IPS-18a (cell line): ENCODE data around the gene POM121C.
"Not testable (repeated sequence)": the region's sequence is repeated elsewhere in the genome, so short reads cannot be mapped to it uniquely, and the experiment has no call there.

ENCODE experiments used
- H3K27ac ChIP-seq: one replicate; pipeline ENCODE4 v1.5.1; 2013; ENCODE audit warnings: low read length
- H3K27me3 ChIP-seq: one replicate; pipeline ENCODE4 v1.6.1; 2013; ENCODE audit warnings: mild to moderate bottlenecking, low read length; ENCODE audit not compliant: control insufficient read depth, insufficient read depth
- H3K36me3 ChIP-seq: one replicate; pipeline ENCODE4 v1.6.1; 2013; ENCODE audit warnings: low read depth, low read length; ENCODE audit not compliant: control insufficient read depth
- H3K4me1 ChIP-seq: one replicate; pipeline ENCODE4 v1.6.1; 2013; ENCODE audit warnings: low read depth, low read length; ENCODE audit not compliant: control insufficient read depth
- H3K4me3 ChIP-seq: one replicate; pipeline ENCODE4 v1.5.1; 2013; ENCODE audit warnings: low read length
- H3K9ac ChIP-seq: one replicate; pipeline ENCODE4 v1.6.1; 2013; ENCODE audit warnings: mild to moderate bottlenecking, low read length, moderate library complexity
- H3K9me3 ChIP-seq: one replicate; pipeline ENCODE4 v1.6.1; 2013; ENCODE audit warnings: low read depth, low read length; ENCODE audit not compliant: control insufficient read depth

Gene POM121C

GRCh38 chr7:75367313-75367712 lies 118.8 kb downstream of the POM121C start:
- H3K9me3 ChIP-seq, H3K36me3 ChIP-seq, H3K27me3 ChIP-seq, H3K9ac ChIP-seq, H3K27ac ChIP-seq, H3K4me1 ChIP-seq, H3K4me3 ChIP-seq: not testable (repeated sequence)
